DND-41 (cell line): ENCODE measurements around the gene UNK.

Experiments used
- ATAC-seq: fragments of 200-7000 bp; cut with Tn5 transposase; 3 replicates; pipeline ENCODE4 v1.9.1; 2021; ENCODE audit warnings: low read depth; ENCODE audit not compliant: insufficient read depth
- DNase-seq: peaks from one replicate; pipeline ENCODE4 v3.0.0-alpha.2; 2020
- H2AFZ ChIP-seq: 2 replicates; pipeline ENCODE4 v1.6.0; 2012; ENCODE audit warnings: low read depth, low read length
- H3K27ac ChIP-seq: 2 replicates; pipeline ENCODE4 v1.5.1; 2012; ENCODE audit warnings: low read length, inconsistent platforms
- H3K27me3 ChIP-seq: fragments of 200-600 bp; sonication (generic); 2 replicates; pipeline ENCODE4 v1.6.0; 2012; ENCODE audit warnings: low read length, mild to moderate bottlenecking, inconsistent platforms; ENCODE audit not compliant: insufficient read depth, poor library complexity
- H3K36me3 ChIP-seq: 2 replicates; pipeline ENCODE4 v1.5.1; 2012; ENCODE audit warnings: low read length, inconsistent platforms; ENCODE audit not compliant: insufficient read depth
- H3K4me1 ChIP-seq: 2 replicates; pipeline ENCODE4 v1.5.1; 2012; ENCODE audit warnings: mild to moderate bottlenecking, low read length; ENCODE audit not compliant: insufficient read depth
- H3K4me2 ChIP-seq: 2 replicates; pipeline ENCODE4 v1.6.0; 2012; ENCODE audit warnings: mild to moderate bottlenecking, moderate library complexity, low read length, inconsistent platforms; ENCODE audit not compliant: insufficient read depth
- H3K4me3 ChIP-seq, 2 experiments: fragments of 200-600 bp in 1 of 2; shearing (Covaris generic) in 1 of 2; 2 replicates each; pipeline ENCODE4 v1.5.1; 2012 to 2016; ENCODE audit warnings: inconsistent platforms in 2 of 2, low read length in 2 of 2, mild to moderate bottlenecking in 2 of 2, low read depth in 1 of 2, moderate library complexity in 1 of 2
- H3K79me2 ChIP-seq: 2 replicates; pipeline ENCODE4 v1.6.0; 2012; ENCODE audit warnings: low read length, inconsistent platforms; ENCODE audit not compliant: insufficient read depth
- H3K9ac ChIP-seq: 2 replicates; pipeline ENCODE4 v1.6.0; 2012; ENCODE audit warnings: low read depth, mild to moderate bottlenecking, inconsistent platforms, low read length, moderate library complexity
- H3K9me3 ChIP-seq: 2 replicates; pipeline ENCODE4 v1.5.1; 2012; ENCODE audit warnings: low read length, moderate library complexity, mild to moderate bottlenecking, inconsistent platforms; ENCODE audit not compliant: insufficient read depth, severe bottlenecking
- H4K20me1 ChIP-seq: 2 replicates; pipeline ENCODE4 v1.6.0; 2012; ENCODE audit warnings: low read length; ENCODE audit not compliant: insufficient read depth
- CTCF ChIP-seq: IDR thresholded peaks from 2 replicates; pipeline ENCODE4 v1.5.1; 2012; ENCODE audit warnings: borderline replicate concordance, low read length, moderate library complexity, mild to moderate bottlenecking; ENCODE audit not compliant: poor library complexity, severe bottlenecking; ENCODE audit errors: extremely low read depth
- EZH2 ChIP-seq: IDR thresholded peaks from 3 replicates; pipeline ENCODE4 v1.6.1; 2012; ENCODE audit warnings: borderline replicate concordance, low read depth, mild to moderate bottlenecking, moderate library complexity, low read length, inconsistent platforms; ENCODE audit not compliant: severe bottlenecking

The UNK gene

GRCh38 chr17:75813081-75814020 is 28.7 kb downstream of the UNK start:
- Histone ChIP-seq H3K4me1 (no peaks in the 10 kb centered on the region), H3K4me3 (no peak overlapping the region), H2AFZ (no peak overlapping the region), H3K79me2 (peaks cover 14% of the 10 kb centered on the region; the same call in 1 of the 2 replicates), H4K20me1 (peaks cover 23% of the 10 kb centered on the region), H3K27me3 (no peaks in the 10 kb centered on the region), H3K36me3 (peaks cover 96% of the 10 kb centered on the region), H3K9me3 (no peaks in the 10 kb centered on the region), H3K9ac (no peak overlapping the region), H3K27ac (no peak overlapping the region), H3K4me2 (no peak overlapping the region)
- DNase-seq (no peak), ATAC-seq (no peak)
- TF ChIP-seq EZH2 = no peak
- TF ChIP-seq CTCF = no peak

- H3K27ac ChIP-seq = no peak overlapping the region
- ATAC-seq (no peak), DNase-seq (no peak)
- TF ChIP-seq CTCF (no peak), EZH2 (no peak)
- H3K4me3 ChIP-seq = no peak overlapping the region
- no peaks in the 10 kb centered on the region for H3K27me3 ChIP-seq
- H3K36me3 ChIP-seq = peaks cover 98% of the 10 kb centered on the region
- H3K9ac ChIP-seq = no peak overlapping the region
- H3K4me1 ChIP-seq = no peaks in the 10 kb centered on the region
- H3K4me2 ChIP-seq = no peak overlapping the region
- H3K79me2 ChIP-seq = peaks cover 9% of the 10 kb centered on the region; the same call in 1 of the 2 replicates
- H4K20me1 ChIP-seq = peaks cover 19% of the 10 kb centered on the region
- H3K9me3 ChIP-seq = no peaks in the 10 kb centered on the region
- no peak overlapping the region for H2AFZ ChIP-seq
Observed at GRCh38 chr17:75814021-75814395, 29.4 kb downstream of the UNK start.

- Histone ChIP-seq H3K27me3 (no peaks in the 10 kb centered on the region), H3K36me3 (peaks cover 98% of the 10 kb centered on the region), H3K9me3 (no peaks in the 10 kb centered on the region), H3K9ac (no peak overlapping the region), H2AFZ (no peak overlapping the region), H4K20me1 (peaks cover 10% of the 10 kb centered on the region), H3K4me2 (no peak overlapping the region), H3K4me3 (no peak overlapping the region), H3K27ac (no peak overlapping the region), H3K4me1 (no peaks in the 10 kb centered on the region), H3K79me2 (0 out of 2 replicates have a peak, but pooled peaks cover 2% of the 10 kb centered on the region)
- no peak for DNase-seq
- TF ChIP-seq CTCF = no peak
- no peak for ATAC-seq
Observed at GRCh38 chr17:75814900-75815373, 30.3 kb downstream of the UNK start.
